ENCODE results near the gene PPIAL4G.
"Not testable (repeated sequence)": the region's sequence is repeated elsewhere in the genome, so short reads cannot be mapped to it uniquely, and the experiment has no call there.

The PPIAL4G gene

DNA sequence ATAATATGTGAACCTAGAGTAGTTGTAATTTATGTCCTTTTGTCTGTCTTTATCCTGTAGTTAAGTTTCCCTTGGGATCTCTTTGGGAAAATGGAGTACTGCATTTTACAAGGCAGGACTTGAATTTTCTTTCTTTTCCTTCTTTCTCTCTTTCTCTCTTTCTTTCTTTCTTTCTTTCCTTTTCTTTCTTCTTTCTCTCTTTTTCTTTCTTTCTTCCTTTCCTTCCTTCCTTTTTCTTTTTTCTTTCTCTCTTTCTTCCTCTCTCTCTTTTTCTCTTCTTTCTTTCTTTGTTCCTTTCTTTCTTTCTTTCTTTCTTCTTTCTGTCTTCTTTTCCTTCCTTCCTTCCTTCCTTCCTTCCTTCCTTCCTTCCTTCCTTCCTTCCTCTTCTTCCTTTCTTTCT, 10.8 kb upstream of the PPIAL4G start:
- H3K27me3 ChIP-seq (ENCODE audit: control insufficient read depth in 2 of 2, insufficient read depth in 2 of 2, low read length in 2 of 2); H3K27ac ChIP-seq (ENCODE audit: low read depth in 2 of 2, low read length in 2 of 2); H3K4me3 ChIP-seq (ENCODE audit: low read length in 2 of 2); H3K36me3 ChIP-seq (ENCODE audit: control insufficient read depth in 2 of 2, insufficient read depth in 2 of 2, low read length in 2 of 2); H3K9ac ChIP-seq (ENCODE audit: low read depth in 1 of 2, low read length in 2 of 2); H3K9me3 ChIP-seq (ENCODE audit: control insufficient read depth in 2 of 2, low read length in 2 of 2); H3K4me1 ChIP-seq (ENCODE audit: control insufficient read depth in 2 of 2, insufficient read depth in 2 of 2, low read length in 2 of 2): not testable (repeated sequence)

DNA sequence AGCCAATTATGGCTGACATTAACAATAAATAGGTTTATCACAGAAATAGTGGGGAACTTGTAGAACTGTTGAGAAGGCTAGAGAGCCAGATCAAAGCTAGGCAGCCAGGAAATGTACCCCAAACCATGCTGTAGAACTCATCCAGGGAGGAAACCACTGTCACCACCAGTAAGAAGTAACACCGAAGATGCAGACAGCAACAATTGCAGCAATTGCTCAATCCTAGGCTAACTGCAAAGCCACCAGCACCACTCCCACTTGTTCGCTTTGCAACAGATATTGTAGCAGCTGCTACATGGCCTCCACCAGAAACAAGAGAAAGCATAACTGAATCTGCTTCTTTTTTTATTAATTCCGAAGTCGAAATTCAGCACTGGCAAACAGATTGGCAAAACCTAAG, 2.0 kb downstream of the PPIAL4G start:
- H3K9ac ChIP-seq (ENCODE audit: low read depth in 1 of 2, low read length in 2 of 2) = not testable (repeated sequence)

GRCh38 chr1:148459694-148460093, 23.4 kb downstream of the PPIAL4G start:
- H3K9me3 ChIP-seq (ENCODE audit: control insufficient read depth in 2 of 2, low read length in 2 of 2); H3K4me1 ChIP-seq (ENCODE audit: control insufficient read depth in 2 of 2, insufficient read depth in 2 of 2, low read length in 2 of 2); H3K27me3 ChIP-seq (ENCODE audit: control insufficient read depth in 2 of 2, insufficient read depth in 2 of 2, low read length in 2 of 2); H3K36me3 ChIP-seq (ENCODE audit: control insufficient read depth in 2 of 2, insufficient read depth in 2 of 2, low read length in 2 of 2); H3K27ac ChIP-seq (ENCODE audit: low read depth in 2 of 2, low read length in 2 of 2): not testable (repeated sequence)
- peak overlapping the region; percentile 66 for H3K4me3 ChIP-seq (ENCODE audit: low read length in 2 of 2)
- peak overlapping the region in 1 of 2 donors; percentile 73 for H3K9ac ChIP-seq (ENCODE audit: low read depth in 1 of 2, low read length in 2 of 2)

More for the DNA sequence above, 2.0 kb downstream of the PPIAL4G start:
- H3K36me3 ChIP-seq (ENCODE audit: control insufficient read depth in 2 of 2, insufficient read depth in 2 of 2, low read length in 2 of 2); H3K27ac ChIP-seq (ENCODE audit: low read depth in 2 of 2, low read length in 2 of 2); H3K9me3 ChIP-seq (ENCODE audit: control insufficient read depth in 2 of 2, low read length in 2 of 2); H3K4me3 ChIP-seq (ENCODE audit: low read length in 2 of 2); H3K27me3 ChIP-seq (ENCODE audit: control insufficient read depth in 2 of 2, insufficient read depth in 2 of 2, low read length in 2 of 2); H3K4me1 ChIP-seq (ENCODE audit: control insufficient read depth in 2 of 2, insufficient read depth in 2 of 2, low read length in 2 of 2): not testable (repeated sequence)

DNA sequence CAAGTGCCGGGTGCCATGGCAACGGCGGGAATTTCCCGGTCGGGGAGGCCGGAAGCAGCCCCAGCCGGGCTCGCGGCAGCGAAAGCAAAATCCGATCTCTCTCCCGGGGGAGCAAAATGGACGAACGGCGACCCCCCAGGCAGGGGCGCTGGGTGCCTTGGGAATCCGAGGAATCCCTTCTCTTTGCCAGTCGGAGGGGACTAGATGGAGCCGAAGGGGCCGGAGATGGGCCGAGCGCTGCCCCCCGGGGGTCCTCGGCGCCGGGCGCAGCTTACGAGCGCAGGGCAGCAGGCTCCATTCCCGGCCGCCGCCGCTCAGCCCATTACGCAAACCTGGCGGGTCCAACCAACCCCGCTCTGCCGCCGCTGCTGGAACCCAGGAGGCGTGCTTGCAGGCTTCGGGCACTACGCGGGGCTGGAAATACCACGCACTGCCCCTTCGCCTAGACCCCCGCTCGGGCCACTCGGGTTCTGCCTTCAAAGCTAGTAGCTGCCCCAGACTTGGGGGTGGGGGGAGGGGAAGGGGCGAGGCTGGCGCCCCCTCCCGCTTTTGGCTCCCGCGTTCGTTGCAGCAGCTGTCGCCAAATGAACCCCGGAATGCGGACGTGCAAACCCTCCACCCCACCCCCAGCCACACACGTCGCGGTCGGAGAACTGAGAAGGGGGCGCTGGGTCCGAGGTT, 24.1 kb downstream of the PPIAL4G start:
- H3K9ac ChIP-seq (ENCODE audit: low read depth in 1 of 2, low read length in 2 of 2) = peak overlapping the region; percentile 24 to 73
- not testable (repeated sequence) for H3K9me3 ChIP-seq (ENCODE audit: control insufficient read depth in 2 of 2, low read length in 2 of 2)
- H3K27ac ChIP-seq (ENCODE audit: low read depth in 2 of 2, low read length in 2 of 2) = peak overlapping the region; percentile 65 to 75

GRCh38 chr1:148458398-148458797, 24.7 kb downstream of the PPIAL4G start:
- H3K4me1 ChIP-seq (ENCODE audit: control insufficient read depth in 2 of 2, insufficient read depth in 2 of 2, low read length in 2 of 2); H3K27me3 ChIP-seq (ENCODE audit: control insufficient read depth in 2 of 2, insufficient read depth in 2 of 2, low read length in 2 of 2); H3K36me3 ChIP-seq (ENCODE audit: control insufficient read depth in 2 of 2, insufficient read depth in 2 of 2, low read length in 2 of 2); H3K9me3 ChIP-seq (ENCODE audit: control insufficient read depth in 2 of 2, low read length in 2 of 2): not testable (repeated sequence)
- peak overlapping the region; percentile 22 to 75 for H3K27ac ChIP-seq (ENCODE audit: low read depth in 2 of 2, low read length in 2 of 2)
- H3K4me3 ChIP-seq (ENCODE audit: low read length in 2 of 2) = peak overlapping the region; percentile 50 to 57
- peak overlapping the region in 1 of 2 donors; percentile 26 for H3K9ac ChIP-seq (ENCODE audit: low read depth in 1 of 2, low read length in 2 of 2)

More for the DNA sequence above, 24.1 kb downstream of the PPIAL4G start:
- H3K27me3 ChIP-seq (ENCODE audit: control insufficient read depth in 2 of 2, insufficient read depth in 2 of 2, low read length in 2 of 2); H3K4me1 ChIP-seq (ENCODE audit: control insufficient read depth in 2 of 2, insufficient read depth in 2 of 2, low read length in 2 of 2); H3K36me3 ChIP-seq (ENCODE audit: control insufficient read depth in 2 of 2, insufficient read depth in 2 of 2, low read length in 2 of 2): not testable (repeated sequence)
- H3K4me3 ChIP-seq (ENCODE audit: low read length in 2 of 2) = peak overlapping the region; percentile 66

DNA sequence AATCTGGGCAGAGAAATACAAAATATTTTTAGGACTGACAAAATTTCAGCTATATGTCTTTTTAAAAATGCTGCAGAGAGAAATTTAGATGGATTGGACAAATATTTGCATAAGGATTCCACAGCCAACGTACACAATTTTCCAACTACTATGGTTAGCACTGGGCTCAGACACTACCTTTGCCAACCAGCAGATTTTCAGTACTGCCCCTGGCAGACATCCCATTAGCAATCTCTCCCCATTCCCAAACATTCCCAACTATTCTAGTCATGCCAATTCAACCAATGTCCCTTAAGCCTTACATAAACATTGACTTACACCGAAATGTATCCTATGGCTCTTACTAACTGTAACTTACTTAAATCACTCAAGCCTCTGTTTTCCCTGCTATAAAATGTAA, 30.3 kb downstream of the PPIAL4G start:
- H3K4me1 ChIP-seq (ENCODE audit: control insufficient read depth in 2 of 2, insufficient read depth in 2 of 2, low read length in 2 of 2); H3K27ac ChIP-seq (ENCODE audit: low read depth in 2 of 2, low read length in 2 of 2); H3K36me3 ChIP-seq (ENCODE audit: control insufficient read depth in 2 of 2, insufficient read depth in 2 of 2, low read length in 2 of 2); H3K9me3 ChIP-seq (ENCODE audit: control insufficient read depth in 2 of 2, low read length in 2 of 2); H3K27me3 ChIP-seq (ENCODE audit: control insufficient read depth in 2 of 2, insufficient read depth in 2 of 2, low read length in 2 of 2); H3K4me3 ChIP-seq (ENCODE audit: low read length in 2 of 2); H3K9ac ChIP-seq (ENCODE audit: low read depth in 1 of 2, low read length in 2 of 2): not testable (repeated sequence)

DNA sequence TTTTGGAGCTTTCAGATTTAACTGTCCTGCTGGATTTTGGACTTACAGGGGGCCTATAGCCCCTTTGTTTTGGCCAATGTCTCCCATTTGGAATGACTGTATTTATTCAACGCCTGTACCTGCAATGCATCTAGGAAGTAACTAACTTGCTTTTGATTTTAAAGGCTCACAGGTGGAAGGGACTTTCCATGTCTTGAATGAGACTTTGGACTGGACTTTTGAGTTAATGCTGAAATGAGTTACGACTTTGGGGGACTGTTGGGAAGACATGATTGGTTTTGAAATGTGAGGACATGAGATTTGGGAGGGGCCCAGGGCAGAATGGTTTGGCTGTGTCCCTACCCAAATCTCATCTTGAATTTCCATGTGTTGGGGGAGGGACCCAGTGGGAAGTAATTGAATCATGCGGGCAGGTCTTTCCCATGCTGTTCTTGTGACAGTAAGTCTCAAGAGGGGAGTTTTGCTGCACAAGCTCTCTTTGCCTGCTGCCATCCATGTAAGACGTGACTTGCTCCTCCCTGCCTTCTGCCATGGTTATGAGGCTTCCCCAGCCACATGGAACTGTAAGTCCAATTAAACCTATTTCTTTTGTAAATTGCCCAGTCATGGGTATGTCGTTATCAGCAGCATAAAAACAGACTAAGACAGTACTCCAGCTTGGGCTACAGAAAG, 43.3 kb downstream of the PPIAL4G start:
- not testable (repeated sequence) for H3K27ac ChIP-seq (ENCODE audit: low read depth in 2 of 2, low read length in 2 of 2); H3K9me3 ChIP-seq (ENCODE audit: control insufficient read depth in 2 of 2, low read length in 2 of 2); H3K27me3 ChIP-seq (ENCODE audit: control insufficient read depth in 2 of 2, insufficient read depth in 2 of 2, low read length in 2 of 2); H3K4me1 ChIP-seq (ENCODE audit: control insufficient read depth in 2 of 2, insufficient read depth in 2 of 2, low read length in 2 of 2); H3K36me3 ChIP-seq (ENCODE audit: control insufficient read depth in 2 of 2, insufficient read depth in 2 of 2, low read length in 2 of 2); H3K9ac ChIP-seq (ENCODE audit: low read depth in 1 of 2, low read length in 2 of 2); H3K4me3 ChIP-seq (ENCODE audit: low read length in 2 of 2)

GRCh38 chr1:148435406-148435805, 47.7 kb downstream of the PPIAL4G start:
- Histone ChIP-seq H3K27me3 (ENCODE audit: control insufficient read depth in 2 of 2, insufficient read depth in 2 of 2, low read length in 2 of 2) (no peaks in the 10 kb centered on the region), H3K36me3 (ENCODE audit: control insufficient read depth in 2 of 2, insufficient read depth in 2 of 2, low read length in 2 of 2) (no peaks in the 10 kb centered on the region), H3K9ac (ENCODE audit: low read depth in 1 of 2, low read length in 2 of 2) (no peak overlapping the region)

DNA sequence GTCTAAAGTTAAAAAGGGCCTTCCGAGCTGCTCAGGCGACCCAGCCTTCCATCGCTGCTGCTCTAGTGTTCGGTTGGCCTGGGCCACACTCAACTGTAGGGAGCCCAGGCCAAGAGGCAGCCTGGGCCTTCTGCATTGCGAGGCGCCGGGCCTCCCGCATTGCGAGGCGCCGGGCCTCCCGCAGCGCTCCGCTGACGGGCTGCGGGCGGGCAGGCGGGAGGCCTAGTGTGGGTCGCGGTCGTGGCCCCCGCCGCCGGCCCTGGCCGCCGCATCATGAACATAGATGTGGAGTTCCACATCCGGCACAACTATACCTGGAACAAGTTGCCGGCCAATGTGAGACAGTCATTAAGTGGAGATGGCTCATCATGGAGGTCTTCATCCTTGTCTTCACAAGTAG, 48.3 kb downstream of the PPIAL4G start:
- H3K36me3 ChIP-seq (ENCODE audit: control insufficient read depth in 2 of 2, insufficient read depth in 2 of 2, low read length in 2 of 2) = no peaks in the 10 kb centered on the region
- H3K9ac ChIP-seq (ENCODE audit: low read depth in 1 of 2, low read length in 2 of 2) = no peak overlapping the region
- no peaks in the 10 kb centered on the region for H3K27me3 ChIP-seq (ENCODE audit: control insufficient read depth in 2 of 2, insufficient read depth in 2 of 2, low read length in 2 of 2)
- no peaks in the 10 kb centered on the region for H3K4me1 ChIP-seq (ENCODE audit: control insufficient read depth in 2 of 2, insufficient read depth in 2 of 2, low read length in 2 of 2)
- H3K9me3 ChIP-seq (ENCODE audit: control insufficient read depth in 2 of 2, low read length in 2 of 2) = no peaks in the 10 kb centered on the region
- H3K4me3 ChIP-seq (ENCODE audit: low read length in 2 of 2) = no peak overlapping the region
- no peak overlapping the region for H3K27ac ChIP-seq (ENCODE audit: low read depth in 2 of 2, low read length in 2 of 2)

More at GRCh38 chr1:148435406-148435805, 47.7 kb downstream of the PPIAL4G start:
- Histone ChIP-seq H3K4me3 (ENCODE audit: low read length in 2 of 2) (no peak overlapping the region), H3K4me1 (ENCODE audit: control insufficient read depth in 2 of 2, insufficient read depth in 2 of 2, low read length in 2 of 2) (no peaks in the 10 kb centered on the region), H3K9me3 (ENCODE audit: control insufficient read depth in 2 of 2, low read length in 2 of 2) (no peaks in the 10 kb centered on the region), H3K27ac (ENCODE audit: low read depth in 2 of 2, low read length in 2 of 2) (no peak overlapping the region)

DNA sequence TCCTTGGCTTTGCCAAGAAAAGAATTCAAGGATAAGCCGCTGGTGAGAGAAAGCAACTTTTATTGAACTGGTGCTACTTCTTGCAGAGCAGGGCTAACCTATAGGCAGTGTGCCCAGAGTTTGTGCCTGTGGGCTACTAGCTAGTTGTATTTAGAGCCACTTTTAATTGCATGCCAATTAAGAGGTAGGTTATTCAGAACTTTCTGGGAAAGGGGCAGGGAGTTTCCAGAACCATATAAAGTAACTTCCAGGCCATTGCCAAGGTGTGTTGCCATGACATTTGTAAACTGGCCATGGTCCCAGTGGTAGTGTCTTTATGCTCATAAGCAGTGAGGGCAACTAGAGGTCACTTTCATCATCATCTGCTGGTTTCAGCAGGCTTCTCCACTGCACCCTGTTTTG, 50.2 kb downstream of the PPIAL4G start:
- not testable (repeated sequence) for H3K4me1 ChIP-seq (ENCODE audit: control insufficient read depth in 2 of 2, insufficient read depth in 2 of 2, low read length in 2 of 2); H3K4me3 ChIP-seq (ENCODE audit: low read length in 2 of 2); H3K36me3 ChIP-seq (ENCODE audit: control insufficient read depth in 2 of 2, insufficient read depth in 2 of 2, low read length in 2 of 2); H3K9me3 ChIP-seq (ENCODE audit: control insufficient read depth in 2 of 2, low read length in 2 of 2); H3K27ac ChIP-seq (ENCODE audit: low read depth in 2 of 2, low read length in 2 of 2); H3K27me3 ChIP-seq (ENCODE audit: control insufficient read depth in 2 of 2, insufficient read depth in 2 of 2, low read length in 2 of 2); H3K9ac ChIP-seq (ENCODE audit: low read depth in 1 of 2, low read length in 2 of 2)
